ENCODE results near the gene SLC24A3.

GRCh38 chr20:19289451-19289850 is 77.0 kb downstream of the SLC24A3 start:
- TF ChIP-seq ZBTB1 (CRISPR knock-in tag; IDR thresholded peaks at IDR 0.05; ENCODE audit: borderline replicate concordance) (no peak), ZNF138 (CRISPR knock-in tag; IDR thresholded peaks at IDR 0.05; ENCODE audit: low read depth) (no peak), TAF15 (IDR thresholded peaks at IDR 0.05; ENCODE audit: low read depth, low read length, poor library complexity, severe bottlenecking) (no peak), ZNF350 (CRISPR knock-in tag; IDR thresholded peaks at IDR 0.05; ENCODE audit: borderline replicate concordance, low read depth) (no peak), POLR2AphosphoS5 (IDR thresholded peaks at IDR 0.05; ENCODE audit: low read depth, low read length) (no peak), ZBTB26 (CRISPR knock-in tag; IDR thresholded peaks at IDR 0.05; ENCODE audit: borderline replicate concordance) (no peak), EZH2 (conservative IDR thresholded peaks at IDR 0.05; ENCODE audit: low read depth, low read length) (no peak), ZNF280D (CRISPR knock-in tag; IDR thresholded peaks at IDR 0.05) (no peak)
- TF ChIP-seq, protein P1, sequence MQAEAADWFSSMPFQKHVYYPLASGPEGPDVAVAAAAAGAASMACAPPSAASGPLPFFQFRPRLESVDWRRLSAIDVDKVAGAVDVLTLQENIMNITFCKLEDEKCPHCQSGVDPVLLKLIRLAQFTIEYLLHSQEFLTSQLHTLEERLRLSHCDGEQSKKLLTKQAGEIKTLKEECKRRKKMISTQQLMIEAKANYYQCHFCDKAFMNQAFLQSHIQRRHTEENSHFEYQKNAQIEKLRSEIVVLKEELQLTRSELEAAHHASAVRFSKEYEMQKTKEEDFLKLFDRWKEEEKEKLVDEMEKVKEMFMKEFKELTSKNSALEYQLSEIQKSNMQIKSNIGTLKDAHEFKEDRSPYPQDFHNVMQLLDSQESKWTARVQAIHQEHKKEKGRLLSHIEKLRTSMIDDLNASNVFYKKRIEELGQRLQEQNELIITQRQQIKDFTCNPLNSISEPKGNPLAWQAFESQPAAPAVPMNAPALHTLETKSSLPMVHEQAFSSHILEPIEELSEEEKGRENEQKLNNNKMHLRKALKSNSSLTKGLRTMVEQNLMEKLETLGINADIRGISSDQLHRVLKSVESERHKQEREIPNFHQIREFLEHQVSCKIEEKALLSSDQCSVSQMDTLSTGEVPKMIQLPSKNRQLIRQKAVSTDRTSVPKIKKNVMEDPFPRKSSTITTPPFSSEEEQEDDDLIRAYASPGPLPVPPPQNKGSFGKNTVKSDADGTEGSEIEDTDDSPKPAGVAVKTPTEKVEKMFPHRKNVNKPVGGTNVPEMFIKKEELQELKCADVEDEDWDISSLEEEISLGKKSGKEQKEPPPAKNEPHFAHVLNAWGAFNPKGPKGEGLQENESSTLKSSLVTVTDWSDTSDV (CRISPR knock-in tag; IDR thresholded peaks at IDR 0.05), result no peak
